Femur (tissue), 1 donor: ENCODE results near the gene KCNH2.

Experiments used
- DNase-seq: peaks from one replicate; pipeline ENCODE4 v3.0.0-alpha.2; 2017

Gene KCNH2

DNA sequence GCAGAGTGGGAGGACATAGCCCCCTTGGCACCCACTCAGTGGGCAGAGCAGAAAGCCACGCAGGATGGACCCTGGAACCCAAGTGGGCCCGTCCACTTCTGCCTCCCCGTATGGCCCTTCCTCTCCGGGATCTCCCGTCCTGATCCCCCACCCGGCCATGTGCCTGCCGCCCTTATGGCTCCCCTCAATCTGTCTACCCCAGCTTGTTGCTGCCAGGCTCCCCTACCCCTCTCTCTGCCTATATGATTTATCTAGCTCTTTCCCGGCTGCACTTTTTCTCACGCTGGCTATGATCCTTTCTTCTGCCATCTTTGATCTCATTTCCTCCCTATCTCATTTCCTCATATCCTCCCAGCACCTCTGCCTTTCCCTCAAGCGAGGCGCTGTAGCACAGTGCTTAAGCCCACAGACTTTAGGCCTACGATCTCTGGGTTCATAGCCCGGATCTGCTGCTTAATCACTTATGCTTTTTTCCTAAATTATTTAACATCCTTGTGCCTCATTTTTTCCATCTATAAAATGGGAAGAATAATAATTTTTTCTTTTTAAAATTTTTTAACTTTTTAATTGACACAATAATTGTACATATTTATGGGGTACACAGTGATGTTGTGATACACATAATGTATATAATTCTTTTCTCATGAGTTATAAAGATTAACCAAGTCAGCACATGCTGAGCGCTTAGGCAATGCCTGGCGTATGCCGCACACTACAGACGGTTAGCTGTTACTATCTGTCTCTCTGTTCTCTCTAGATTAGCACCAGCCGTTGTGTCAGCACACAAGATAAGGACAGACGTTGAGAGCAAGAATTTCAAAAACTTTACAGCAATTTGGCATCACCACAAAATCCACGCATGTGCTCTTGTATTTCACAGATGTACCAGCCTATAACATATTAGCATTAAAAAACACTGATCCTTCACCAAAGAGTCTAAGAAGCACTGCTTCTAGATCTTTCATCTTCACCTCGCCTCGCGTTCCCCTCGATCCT, 18.1 kb downstream of the KCNH2 start:
- no peak for DNase-seq

DNA sequence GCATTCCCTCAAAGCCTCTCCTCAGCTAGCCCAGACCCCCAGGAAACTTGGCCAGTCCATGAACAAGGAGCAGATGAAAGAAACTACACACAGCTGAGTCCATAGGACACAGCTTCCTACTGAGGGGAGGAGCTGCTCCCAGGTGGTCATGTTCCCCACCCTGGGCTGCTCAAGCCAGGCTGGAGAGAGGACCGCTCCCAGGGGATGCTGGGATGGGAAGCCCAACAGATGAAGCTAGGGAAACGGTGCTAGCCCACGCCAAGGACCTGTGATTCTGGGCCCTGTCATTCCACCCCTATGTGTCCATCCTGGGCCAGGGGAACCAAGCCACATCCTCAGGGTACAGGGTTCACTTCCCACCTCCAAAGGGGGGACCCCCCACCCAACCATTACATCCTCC, 19.0 kb downstream of the KCNH2 start:
- DNase-seq = no peak

DNA sequence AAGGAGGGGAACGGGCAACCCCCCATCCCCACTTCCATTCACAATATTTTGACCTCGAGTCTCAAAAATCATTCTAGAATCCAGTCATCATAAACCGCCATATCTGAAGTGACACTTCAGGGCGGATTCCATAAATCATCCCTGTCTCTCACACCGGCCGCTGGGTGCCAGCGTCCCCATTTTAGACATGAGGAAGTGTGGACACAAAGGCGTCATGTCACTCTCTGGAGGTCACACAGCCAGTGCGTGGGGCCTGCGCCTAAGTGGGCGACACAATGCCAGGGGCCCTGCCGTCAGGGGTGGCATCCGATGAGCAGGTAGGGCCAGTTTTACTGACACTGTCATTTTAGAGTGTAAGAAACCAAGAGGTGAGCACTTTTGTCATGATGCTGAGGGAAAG, 19.5 kb downstream of the KCNH2 start:
- DNase-seq = no peak

DNA sequence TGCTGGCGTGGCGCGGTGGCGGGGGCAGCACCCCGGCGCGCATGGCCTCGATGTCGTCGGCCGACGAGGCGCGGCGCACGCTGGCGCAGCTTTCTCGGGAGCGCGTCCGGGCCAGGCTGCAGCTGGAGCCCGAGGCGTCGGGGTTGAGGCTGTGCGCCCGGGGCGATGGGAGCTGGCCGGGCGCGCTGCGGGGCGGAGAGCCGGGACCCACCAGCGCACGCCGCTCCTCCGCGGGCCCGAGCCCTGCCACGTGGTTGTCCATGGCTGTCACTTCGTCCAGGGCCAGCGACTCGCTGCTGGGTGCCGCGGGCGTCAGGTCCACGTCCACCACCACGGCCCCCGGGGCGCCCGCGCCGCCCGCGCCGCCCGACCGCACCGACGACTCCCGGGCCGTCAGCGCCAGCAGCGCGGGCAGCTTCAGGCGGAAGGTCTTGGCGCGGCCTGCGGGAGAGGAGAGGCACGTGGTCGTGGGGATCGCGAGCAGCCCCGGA, 20.0 kb downstream of the KCNH2 start:
- DNase-seq = no peak

DNA sequence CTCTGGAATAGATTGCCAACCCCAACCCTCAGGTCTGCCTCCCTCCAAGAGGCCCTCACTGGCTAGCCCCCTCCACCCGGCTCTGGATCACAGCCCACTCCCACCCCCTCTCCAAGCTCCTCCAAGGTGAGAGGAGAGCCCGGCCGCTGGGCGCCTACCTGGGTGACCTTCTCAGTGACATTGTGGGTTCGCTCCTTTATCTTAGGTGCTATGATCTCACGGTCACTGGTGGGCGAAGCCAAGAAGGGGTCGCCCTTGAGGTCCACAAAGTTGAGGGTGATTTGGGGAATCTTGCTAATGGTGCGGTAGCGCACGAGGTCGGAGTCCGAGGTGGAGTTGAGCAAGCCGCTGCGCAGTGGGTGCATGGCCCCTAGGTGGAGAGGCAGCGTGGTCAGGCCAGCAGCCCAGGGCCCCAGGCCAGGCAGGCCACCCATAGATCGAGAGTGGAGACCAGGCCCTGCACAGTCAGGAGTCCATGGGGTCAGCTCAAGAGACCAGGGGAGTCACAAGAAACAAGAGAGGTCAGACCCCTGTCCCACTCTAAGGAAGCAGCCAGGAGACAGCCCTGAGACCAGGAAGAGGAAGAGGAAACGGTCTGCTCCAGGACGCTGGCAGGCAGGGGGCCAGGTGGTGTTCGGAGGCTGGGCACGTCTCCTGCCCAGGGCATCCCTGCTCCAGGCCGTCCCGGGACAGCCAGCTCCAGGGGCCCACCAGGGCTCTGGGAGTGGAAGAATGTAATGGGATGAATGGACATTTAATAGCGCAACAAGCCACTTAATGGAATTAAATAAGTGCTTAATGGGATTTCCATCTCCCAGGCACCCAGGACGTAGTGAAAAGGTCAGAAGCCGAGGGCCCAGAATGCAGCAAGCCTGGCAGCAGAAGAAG, 20.7 kb downstream of the KCNH2 start:
- no peak for DNase-seq

DNA sequence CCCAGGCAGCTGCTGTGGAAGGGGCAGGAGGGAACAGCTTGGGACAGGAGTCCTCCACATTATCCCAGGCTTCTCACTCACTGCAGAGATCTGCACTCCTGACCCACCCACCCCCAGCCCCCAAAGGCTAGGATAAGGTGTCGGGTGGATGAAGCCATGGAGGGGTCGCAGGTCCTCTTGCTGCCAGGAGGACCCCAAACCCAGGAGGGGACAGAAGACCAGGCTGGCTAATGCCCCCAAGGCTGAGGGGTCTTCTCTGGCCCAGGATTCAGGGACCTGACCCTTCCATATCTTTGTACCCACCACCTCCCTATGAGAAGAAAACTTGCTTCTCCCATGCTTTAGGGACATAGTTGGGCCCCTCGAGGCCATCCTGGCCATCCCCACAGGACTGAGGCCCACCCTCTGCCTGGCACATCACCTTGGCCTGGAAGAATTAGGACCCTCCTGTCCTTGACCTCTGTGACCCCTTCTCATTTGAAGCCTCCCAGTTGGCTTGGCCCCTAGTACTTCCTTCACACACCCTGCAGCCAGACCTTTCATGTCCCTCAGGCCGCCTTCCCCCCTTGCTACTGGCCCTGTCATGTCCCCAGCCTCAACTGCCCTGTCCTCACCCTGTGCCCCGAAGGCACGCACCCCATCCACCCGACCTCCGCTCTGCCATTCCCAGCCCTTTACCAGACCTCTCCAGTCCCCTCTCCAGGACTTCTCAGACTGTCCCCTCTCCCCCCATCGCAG, 21.6 kb downstream of the KCNH2 start:
- DNase-seq = no peak

DNA sequence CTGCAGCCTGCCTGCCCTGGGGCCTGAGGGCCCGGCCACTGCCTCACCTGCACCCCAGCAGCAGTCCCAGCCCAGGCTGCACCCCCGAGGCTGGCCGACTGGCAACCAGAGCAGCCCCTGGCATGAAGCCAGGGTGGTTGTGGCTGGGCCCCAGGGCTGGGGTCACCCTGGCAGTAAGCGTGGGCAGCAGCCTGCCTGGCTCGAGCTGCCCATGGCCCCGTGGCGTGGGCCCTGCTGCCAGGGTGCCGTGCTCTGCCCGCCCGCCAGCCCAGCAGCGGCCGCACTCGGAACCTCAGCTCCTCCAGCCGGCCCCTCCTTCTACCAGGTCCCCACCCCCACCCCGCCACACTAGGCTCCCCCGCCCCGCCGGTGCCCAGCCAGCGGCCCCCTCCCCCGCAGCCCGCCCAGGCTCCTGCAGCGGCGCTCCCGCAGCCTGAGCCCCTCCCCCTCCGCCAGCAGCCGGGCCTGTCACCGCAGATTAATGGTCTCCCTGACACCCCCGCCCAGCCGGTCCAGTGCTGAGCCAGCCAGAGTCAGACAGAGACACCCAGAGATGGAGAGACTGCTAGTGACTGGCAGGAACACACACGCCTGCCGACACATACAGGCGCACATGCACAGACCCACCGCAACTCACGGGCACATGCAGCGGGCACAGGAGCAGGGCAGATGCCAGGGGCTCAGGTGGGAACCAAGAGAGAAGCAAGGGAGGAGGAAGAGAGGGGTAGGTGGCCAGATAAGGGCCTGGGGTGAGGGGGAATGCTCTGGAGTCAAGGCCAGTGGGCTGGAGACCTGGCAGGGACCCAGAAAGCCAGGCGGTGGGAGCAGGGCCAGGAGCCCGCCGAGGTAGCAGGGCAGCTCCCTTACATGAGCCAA, 22.4 kb downstream of the KCNH2 start:
- peak; percentile 86 for DNase-seq

DNA sequence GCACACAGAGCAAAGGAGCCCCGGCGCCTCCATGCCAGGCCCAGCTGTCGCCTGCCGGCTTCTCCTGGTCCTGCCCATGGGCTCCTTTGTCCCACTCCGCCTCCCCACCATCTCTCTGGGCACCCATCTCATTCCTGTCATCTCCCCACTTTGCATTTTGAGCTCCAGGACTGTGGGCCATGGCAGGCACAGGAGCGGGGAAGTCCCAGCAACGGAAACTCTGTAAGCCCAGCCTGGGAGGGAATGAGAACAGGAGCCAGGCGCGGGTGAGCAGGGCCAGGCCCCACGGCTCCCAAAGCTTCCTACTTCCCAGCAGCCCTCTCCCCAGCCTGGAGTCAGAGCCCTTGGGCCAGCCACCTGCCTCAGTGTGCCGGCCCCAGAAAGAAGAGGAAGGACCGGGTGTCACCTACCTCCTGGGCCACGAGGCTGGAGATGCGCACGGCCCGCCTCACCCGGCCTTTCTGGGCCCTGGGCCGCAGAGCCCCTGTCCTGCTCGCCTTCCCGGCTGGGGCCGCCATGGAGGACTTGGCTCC, 23.1 kb downstream of the KCNH2 start:
- no peak for DNase-seq

DNA sequence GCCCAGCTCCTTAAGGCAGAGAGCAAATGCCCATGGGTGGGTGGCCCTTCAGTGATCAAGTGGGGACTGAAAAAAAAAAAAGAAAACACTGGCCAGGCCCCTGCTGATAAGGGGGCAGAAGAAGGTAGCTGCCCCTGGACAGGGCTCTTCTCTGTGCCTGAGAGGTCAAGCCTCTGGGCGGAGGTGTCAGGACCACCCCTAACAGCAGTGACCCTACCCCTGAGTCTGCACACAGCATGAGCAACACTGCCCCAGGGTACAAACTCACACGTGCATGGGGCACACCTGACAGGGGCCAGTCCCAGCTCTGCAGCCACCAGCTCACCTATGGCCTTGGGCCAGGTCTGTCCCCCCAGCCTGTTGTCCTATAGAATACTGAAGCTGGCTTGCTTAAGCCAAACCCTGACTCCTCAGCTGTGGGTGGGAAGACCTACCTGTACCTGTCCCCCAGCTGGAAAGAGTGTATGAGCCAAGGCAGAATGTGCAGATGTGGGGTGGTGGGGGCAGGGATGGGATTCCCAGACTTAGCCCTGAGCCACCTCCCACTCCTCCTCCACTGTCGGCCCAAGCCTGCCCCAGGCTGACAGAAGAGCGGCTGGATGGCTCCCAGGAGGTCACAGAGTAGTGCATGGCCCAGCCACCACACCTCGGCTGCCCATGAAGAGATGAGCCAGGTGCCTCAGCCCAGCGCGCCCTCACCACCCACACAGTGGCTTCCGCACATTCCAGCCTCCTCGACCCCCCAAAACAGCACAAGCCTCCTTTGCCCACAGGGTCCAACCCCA, 23.7 kb downstream of the KCNH2 start:
- DNase-seq = no peak

DNA sequence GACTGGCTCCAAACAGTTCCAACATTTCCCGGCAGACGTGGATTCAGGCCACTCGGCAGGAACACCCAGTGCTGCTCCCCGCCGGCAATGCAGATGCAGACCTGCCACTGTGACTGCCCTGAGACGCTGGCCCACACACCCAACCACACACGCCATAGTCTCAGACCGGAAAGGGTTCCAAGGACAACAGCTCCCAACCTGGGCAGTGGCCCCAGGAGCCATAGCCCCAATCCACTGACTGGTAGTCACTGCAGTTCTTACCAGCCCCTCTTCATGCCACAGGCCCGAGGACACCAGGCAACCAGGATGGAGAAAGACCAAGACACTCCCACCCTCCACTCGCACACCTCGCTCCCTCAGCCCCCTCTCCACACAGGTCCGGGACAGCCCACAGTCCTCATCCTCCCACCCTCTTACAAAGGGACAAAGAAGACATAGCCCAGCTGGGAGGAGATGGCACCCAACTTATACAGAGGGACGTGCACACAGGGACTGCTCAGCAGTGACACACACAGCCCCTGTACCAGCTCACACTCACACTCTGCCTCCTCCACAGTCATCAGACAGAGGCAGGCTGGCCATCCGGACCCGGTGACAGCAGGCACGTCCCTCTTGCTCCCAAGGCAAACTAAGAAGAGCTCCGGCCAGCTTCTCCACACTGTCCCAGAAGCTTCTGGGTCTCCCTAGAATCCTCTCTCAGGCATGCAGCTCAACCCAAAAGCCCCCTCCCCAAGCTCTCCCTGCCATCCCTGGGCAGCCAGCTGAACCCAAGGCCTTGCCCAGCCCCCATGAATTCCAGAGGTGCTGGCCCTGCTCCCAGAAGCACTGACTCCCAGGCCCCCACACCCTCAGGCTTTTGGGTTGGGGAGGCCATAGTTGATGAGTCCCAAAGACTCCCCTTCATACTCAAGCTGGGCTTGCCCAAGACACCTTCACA, 24.8 kb downstream of the KCNH2 start:
- DNase-seq = no peak

DNA sequence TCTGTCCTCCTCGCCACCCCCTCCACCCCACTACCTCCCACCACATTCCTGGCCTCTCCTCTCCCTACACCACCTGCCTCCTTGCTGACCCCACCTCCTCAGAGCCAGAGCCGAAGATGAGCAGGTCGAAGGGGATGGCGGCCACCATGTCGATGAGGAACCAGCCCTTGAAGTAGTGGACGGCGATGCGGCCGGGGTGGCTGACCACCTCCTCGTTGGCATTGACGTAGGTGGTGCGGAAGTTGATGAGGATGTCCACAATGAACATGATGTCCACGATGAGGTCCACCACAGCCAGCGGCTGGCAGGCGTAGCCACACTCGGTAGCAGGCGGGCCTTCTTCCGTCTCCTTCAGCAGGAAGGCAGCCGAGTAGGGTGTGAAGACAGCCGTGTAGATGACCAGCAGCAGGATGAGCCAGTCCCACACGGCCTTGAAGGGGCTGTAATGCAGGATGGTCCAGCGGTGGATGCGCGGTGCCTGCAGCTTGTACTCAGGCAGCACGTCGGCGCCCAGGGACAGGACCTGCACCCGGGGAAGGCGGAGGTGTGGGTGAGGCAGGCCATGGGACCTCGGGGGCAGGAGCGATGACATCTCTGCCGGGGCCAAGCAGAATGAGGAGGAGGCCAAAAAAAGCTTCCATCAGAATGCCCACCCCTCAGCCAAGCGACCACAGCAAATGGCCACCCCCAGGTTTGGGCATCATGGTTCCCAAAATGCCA, 25.6 kb downstream of the KCNH2 start:
- no peak for DNase-seq

DNA sequence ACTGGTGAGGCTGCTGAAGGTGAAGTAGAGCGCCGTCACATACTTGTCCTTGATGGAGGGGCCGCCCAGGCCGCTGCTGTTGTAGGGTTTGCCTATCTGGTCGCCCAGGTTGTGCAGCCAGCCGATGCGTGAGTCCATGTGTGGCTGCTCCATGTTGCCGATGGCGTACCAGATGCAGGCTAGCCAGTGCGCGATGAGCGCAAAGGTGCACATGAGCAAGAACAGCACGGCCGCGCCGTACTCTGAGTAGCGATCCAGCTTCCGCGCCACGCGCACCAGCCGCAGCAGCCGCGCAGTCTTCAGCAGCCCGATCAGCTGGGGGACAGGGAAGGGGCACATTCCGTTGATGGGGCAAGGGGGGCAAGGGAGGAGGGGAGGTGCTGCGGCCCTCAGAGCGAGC, 26.6 kb downstream of the KCNH2 start:
- peak; percentile 10 for DNase-seq

DNA sequence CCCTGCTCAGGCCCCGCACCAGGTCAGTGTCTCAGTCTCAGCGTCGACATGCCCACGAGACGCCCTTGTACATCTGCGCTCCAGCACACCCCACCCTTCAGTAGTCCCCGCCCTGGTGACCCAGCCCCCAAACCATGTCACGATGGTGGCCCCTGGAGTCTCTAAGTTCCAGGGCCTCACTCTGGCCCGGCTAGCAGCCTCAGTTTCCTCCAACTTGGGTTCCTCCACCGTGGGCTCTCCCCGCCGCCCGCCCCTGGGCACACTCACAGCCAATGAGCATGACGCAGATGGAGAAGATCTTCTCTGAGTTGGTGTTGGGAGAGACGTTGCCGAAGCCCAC, 27.0 kb downstream of the KCNH2 start:
- DNase-seq = no peak

DNA sequence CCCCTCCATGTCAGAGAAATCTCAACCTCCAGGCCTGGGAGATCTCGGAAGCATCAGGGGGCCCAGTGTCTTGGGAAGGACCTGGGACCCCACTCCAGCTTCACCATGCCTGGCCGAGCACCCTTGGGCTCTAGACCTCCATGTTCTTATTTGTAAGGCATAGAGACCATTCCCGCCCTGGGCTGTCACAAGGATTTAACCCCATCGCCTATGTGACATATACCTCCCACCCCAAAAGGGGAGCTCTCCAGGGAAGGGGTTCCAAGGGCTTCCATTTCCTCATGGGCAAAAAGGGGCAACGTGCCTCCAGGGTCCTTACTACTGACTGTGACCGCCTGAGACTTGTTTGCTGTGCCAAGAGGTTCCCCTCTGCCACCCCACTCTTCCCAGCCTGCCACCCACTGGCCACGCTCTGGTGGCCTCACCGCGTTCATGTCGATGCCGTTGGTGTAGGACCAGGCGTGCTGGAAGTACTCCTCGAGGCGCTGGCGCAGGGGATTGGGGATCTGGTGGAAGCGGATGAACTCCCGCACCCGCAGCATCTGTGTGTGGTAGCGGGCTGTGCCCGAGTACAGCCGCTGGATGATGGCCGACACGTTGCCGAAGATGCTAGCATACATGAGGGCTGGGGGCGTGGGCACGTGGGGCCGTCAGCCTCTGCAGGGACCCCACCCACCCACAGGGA, 27.5 kb downstream of the KCNH2 start:
- peak; percentile 11 for DNase-seq

DNA sequence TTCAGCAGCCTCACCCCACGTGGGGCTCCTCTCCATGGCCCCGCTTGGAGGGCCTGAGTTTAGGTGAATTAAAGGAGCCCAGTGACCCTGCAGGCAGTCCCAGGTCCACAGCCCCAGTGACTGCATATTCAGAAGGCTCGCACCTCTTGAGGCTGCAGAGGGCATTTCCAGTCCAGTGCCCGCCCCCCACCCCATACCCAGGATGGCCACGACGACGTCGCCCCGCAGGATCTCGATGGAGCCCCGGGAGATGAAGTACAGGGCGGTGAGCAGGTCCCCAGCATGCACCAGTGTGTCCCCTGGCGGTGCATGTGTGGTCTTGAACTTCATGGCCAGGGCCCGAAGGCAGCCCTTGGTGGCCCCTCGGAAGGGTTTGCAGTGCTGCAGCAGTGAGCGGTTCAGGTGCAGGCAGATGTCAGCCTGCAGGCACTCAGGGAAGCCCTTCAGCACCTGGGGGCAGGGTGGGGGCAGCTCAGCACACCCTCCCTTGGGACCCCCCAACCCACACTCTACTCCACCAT, 28.1 kb downstream of the KCNH2 start:
- DNase-seq = no peak

DNA sequence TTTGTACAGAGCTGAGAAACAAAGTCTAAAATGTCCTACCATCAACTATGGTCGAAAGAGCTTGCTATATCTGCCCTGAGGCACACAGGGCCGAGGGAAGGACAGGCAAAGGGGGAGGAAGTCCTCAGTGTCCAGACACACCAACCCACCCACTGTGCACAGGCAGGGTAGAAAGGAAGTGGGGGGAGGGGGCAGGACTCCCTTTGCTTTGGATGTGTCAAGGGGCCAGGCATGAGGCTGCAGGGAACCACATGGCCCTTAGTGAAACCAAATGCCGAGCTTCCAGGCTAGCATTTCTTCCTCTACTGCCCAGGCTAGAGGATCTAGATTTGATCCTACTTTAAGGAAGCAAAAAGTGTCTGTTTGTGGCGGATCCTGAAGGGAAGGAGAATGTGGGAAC, 28.6 kb downstream of the KCNH2 start:
- peak; percentile 16 for DNase-seq

DNA sequence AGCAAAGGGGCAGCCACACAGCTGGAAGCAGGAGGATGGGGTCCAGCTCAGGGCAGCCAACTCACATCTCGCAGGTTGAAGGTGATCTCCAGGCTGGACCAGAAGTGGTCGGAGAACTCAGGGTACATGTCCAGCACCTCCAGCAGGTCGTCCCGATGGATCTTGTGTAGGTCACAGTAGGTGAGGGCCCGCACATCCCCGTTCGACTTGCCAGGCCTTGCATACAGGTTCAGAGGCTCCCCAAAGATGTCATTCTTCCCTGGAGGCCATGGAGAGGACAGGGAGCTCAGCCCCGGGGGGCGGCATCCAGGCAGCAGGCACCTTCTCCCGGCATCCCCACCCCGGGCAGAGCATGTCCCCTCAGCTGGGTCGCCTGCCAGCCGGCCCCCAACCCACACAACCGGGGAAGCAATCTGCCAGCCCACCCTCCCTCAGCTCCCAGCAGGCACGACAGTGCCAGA, 29.3 kb downstream of the KCNH2 start:
- peak; percentile 19 for DNase-seq
